ENCODE results near the gene SCO2. TPM values are rescaled to one million over a fixed set of nuclear protein-coding genes. Genes with fewer than 3 reads are reported as not detected.

Gene SCO2
- total RNA-seq, 1 donor from 2014 or later = 1.8 TPM

DNA sequence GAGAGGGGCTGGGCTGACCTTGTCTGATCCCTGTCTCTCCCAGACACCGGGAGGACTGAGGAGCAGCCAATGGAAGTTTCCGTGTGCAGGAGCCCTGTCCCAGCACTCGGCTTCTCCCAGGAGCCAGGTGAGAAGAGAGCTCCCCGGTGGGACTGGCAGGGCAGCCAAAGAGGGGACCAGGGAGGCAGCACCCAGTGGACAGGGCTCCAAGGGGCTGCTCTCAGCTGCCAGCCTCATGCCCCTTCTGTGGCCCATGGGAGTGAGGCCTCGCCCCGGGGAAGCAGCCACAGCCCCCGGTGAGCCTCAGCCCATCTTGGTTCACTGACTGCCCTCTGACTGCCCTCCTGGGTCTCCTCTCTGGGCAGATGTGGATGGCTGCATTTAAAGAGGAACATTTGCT lies 6.8 kb downstream of the SCO2 start:
- Histone ChIP-seq H3K79me2 (ENCODE audit: insufficient read depth, low read length) (peaks cover 43% of the 10 kb centered on the region), H3K36me3 (ENCODE audit: insufficient read depth, low read length) (no peaks in the 10 kb centered on the region), H3K9me3 (ENCODE audit: insufficient read depth, low read depth, low read length) (no peaks in the 10 kb centered on the region), H4K20me1 (ENCODE audit: insufficient read depth, low read length) (peaks cover 38% of the 10 kb centered on the region), H3K4me3 (ENCODE audit: insufficient read depth, low read depth, low read length) (no peak overlapping the region), H2AFZ (ENCODE audit: low read depth, low read length) (no peak overlapping the region), H3K4me2 (ENCODE audit: low read length) (no peak overlapping the region), H3K9ac (ENCODE audit: low read length) (no peak overlapping the region), H3K27ac (ENCODE audit: low read depth, low read length) (no peak overlapping the region), H3K27me3 (ENCODE audit: insufficient read depth, low read length) (no peaks in the 10 kb centered on the region), H3K4me1 (ENCODE audit: insufficient read depth, low read length) (no peaks in the 10 kb centered on the region)
- Mint-ChIP-seq H3K27me3 (ENCODE audit: low read depth, unreplicated experiment) (no peaks in the 10 kb centered on the region), H3K9me3 (ENCODE audit: unreplicated experiment) (no peaks in the 10 kb centered on the region), H3K36me3 (ENCODE audit: low read depth, unreplicated experiment) (peaks cover 11% of the 10 kb centered on the region), H3K4me1 (ENCODE audit: low read depth, unreplicated experiment) (no peaks in the 10 kb centered on the region), H3K27ac (ENCODE audit: unreplicated experiment) (no peak overlapping the region), H3K4me3 (ENCODE audit: unreplicated experiment) (no peak overlapping the region)
- DNase-seq (ENCODE audit: low read depth) (no peak), FAIRE-seq (no peak)
- no peak for TF ChIP-seq EZH2 (IDR thresholded peaks at IDR 0.05; ENCODE audit: insufficient read depth, low read length)
- TF ChIP-seq, protein P1, sequence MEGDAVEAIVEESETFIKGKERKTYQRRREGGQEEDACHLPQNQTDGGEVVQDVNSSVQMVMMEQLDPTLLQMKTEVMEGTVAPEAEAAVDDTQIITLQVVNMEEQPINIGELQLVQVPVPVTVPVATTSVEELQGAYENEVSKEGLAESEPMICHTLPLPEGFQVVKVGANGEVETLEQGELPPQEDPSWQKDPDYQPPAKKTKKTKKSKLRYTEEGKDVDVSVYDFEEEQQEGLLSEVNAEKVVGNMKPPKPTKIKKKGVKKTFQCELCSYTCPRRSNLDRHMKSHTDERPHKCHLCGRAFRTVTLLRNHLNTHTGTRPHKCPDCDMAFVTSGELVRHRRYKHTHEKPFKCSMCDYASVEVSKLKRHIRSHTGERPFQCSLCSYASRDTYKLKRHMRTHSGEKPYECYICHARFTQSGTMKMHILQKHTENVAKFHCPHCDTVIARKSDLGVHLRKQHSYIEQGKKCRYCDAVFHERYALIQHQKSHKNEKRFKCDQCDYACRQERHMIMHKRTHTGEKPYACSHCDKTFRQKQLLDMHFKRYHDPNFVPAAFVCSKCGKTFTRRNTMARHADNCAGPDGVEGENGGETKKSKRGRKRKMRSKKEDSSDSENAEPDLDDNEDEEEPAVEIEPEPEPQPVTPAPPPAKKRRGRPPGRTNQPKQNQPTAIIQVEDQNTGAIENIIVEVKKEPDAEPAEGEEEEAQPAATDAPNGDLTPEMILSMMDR (IDR thresholded peaks at IDR 0.05; ENCODE audit: insufficient read depth, low read depth, low read length) = no peak

DNA sequence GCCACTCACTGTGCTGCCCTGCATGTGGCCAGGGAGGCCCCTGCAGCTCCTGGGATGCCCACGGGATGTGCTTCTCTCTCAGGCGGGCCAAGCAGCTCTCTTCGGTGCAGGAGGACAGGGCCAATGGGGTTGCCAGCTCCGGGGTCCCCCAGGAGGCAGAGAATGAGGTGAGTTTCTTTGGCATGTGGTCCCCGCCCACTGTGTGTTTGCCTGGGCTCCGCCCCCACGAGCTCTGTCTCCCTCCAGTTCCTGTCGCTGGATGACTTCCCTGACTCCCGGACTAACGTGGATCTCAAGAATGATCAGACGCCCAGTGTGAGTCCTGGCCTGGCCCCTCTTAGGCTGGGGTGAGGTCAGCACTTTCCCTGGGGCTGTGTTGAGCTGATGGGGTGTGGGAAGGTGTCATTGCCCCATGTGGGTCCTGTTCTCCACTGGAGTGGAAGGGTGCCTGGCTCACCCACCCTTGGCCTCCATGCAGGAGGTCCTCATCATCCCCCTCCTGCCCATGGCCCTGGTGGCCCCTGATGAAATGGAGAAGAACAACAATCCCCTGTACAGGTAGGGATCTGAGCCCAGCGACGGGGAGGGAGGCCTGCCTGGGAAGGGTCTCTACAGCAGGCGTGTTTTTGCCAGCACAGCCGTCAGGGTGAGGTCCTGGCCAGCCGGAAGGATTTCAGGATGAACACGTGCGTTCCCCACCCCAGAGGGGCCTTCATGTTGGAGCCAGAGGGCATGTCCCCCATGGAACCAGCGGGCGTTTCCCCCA lies 7.7 kb downstream of the SCO2 start:
- H3K36me3 Mint-ChIP-seq (ENCODE audit: low read depth, unreplicated experiment) = peaks cover 9% of the 10 kb centered on the region
- H4K20me1 ChIP-seq (ENCODE audit: insufficient read depth, low read length) = peaks cover 32% of the 10 kb centered on the region
- H3K27me3 ChIP-seq (ENCODE audit: insufficient read depth, low read length) = no peaks in the 10 kb centered on the region
- DNase-seq (ENCODE audit: low read depth) (no peak), FAIRE-seq (no peak)
- H3K27me3 Mint-ChIP-seq (ENCODE audit: low read depth, unreplicated experiment) = no peaks in the 10 kb centered on the region
- H3K27ac ChIP-seq (ENCODE audit: low read depth, low read length) = no peak overlapping the region
- H3K9ac ChIP-seq (ENCODE audit: low read length) = no peak overlapping the region
- H3K79me2 ChIP-seq (ENCODE audit: insufficient read depth, low read length) = peaks cover 43% of the 10 kb centered on the region
- no peaks in the 10 kb centered on the region for H3K4me1 Mint-ChIP-seq (ENCODE audit: low read depth, unreplicated experiment)
- H2AFZ ChIP-seq (ENCODE audit: low read depth, low read length) = no peak overlapping the region
- H3K4me3 ChIP-seq (ENCODE audit: insufficient read depth, low read depth, low read length) = no peak overlapping the region
- H3K4me3 Mint-ChIP-seq (ENCODE audit: unreplicated experiment) = no peak overlapping the region
- H3K27ac Mint-ChIP-seq (ENCODE audit: unreplicated experiment) = no peak overlapping the region
- H3K36me3 ChIP-seq (ENCODE audit: insufficient read depth, low read length) = no peaks in the 10 kb centered on the region
- no peaks in the 10 kb centered on the region for H3K9me3 ChIP-seq (ENCODE audit: insufficient read depth, low read depth, low read length)
- TF ChIP-seq EZH2 (IDR thresholded peaks at IDR 0.05; ENCODE audit: insufficient read depth, low read length) = no peak
- TF ChIP-seq, protein P1 (IDR thresholded peaks at IDR 0.05; ENCODE audit: insufficient read depth, low read depth, low read length) = no peak
- H3K9me3 Mint-ChIP-seq (ENCODE audit: unreplicated experiment) = no peaks in the 10 kb centered on the region
- no peaks in the 10 kb centered on the region for H3K4me1 ChIP-seq (ENCODE audit: insufficient read depth, low read length)
- H3K4me2 ChIP-seq (ENCODE audit: low read length) = no peak overlapping the region

GRCh38 chr22:50516891-50517290 lies 8.5 kb downstream of the SCO2 start:
- Histone ChIP-seq H3K9ac (ENCODE audit: low read length) (no peak overlapping the region), H3K27ac (ENCODE audit: low read depth, low read length) (no peak overlapping the region), H3K36me3 (ENCODE audit: insufficient read depth, low read length) (no peaks in the 10 kb centered on the region), H4K20me1 (ENCODE audit: insufficient read depth, low read length) (peaks cover 30% of the 10 kb centered on the region), H3K9me3 (ENCODE audit: insufficient read depth, low read depth, low read length) (no peaks in the 10 kb centered on the region), H3K4me1 (ENCODE audit: insufficient read depth, low read length) (no peaks in the 10 kb centered on the region), H3K4me2 (ENCODE audit: low read length) (no peak overlapping the region), H2AFZ (ENCODE audit: low read depth, low read length) (no peak overlapping the region), H3K4me3 (ENCODE audit: insufficient read depth, low read depth, low read length) (no peak overlapping the region), H3K27me3 (ENCODE audit: insufficient read depth, low read length) (no peaks in the 10 kb centered on the region), H3K79me2 (ENCODE audit: insufficient read depth, low read length) (peaks cover 48% of the 10 kb centered on the region)
- Mint-ChIP-seq H3K4me3 (ENCODE audit: unreplicated experiment) (no peak overlapping the region), H3K9me3 (ENCODE audit: unreplicated experiment) (no peaks in the 10 kb centered on the region), H3K27ac (ENCODE audit: unreplicated experiment) (no peak overlapping the region), H3K4me1 (ENCODE audit: low read depth, unreplicated experiment) (no peaks in the 10 kb centered on the region), H3K36me3 (ENCODE audit: low read depth, unreplicated experiment) (peaks cover 9% of the 10 kb centered on the region), H3K27me3 (ENCODE audit: low read depth, unreplicated experiment) (no peaks in the 10 kb centered on the region)
- TF ChIP-seq EZH2 (IDR thresholded peaks at IDR 0.05; ENCODE audit: insufficient read depth, low read length) = no peak
- TF ChIP-seq, protein P1 (IDR thresholded peaks at IDR 0.05; ENCODE audit: insufficient read depth, low read depth, low read length) = no peak
- FAIRE-seq (no peak), DNase-seq (ENCODE audit: low read depth) (no peak)
